Stimulated activated CD4-positive, alpha-beta T cell treated with anti-CD3 and anti-CD28 coated beads, Interleukin-4, amount 100 ng/mL, for 4 hours (primary cell): ENCODE measurements around the gene FTL.

Source experiments
- DNase-seq, 2 experiments: peaks; one replicate each; pipeline ENCODE4 v3.0.0-alpha.2; 2020

Gene FTL

DNA sequence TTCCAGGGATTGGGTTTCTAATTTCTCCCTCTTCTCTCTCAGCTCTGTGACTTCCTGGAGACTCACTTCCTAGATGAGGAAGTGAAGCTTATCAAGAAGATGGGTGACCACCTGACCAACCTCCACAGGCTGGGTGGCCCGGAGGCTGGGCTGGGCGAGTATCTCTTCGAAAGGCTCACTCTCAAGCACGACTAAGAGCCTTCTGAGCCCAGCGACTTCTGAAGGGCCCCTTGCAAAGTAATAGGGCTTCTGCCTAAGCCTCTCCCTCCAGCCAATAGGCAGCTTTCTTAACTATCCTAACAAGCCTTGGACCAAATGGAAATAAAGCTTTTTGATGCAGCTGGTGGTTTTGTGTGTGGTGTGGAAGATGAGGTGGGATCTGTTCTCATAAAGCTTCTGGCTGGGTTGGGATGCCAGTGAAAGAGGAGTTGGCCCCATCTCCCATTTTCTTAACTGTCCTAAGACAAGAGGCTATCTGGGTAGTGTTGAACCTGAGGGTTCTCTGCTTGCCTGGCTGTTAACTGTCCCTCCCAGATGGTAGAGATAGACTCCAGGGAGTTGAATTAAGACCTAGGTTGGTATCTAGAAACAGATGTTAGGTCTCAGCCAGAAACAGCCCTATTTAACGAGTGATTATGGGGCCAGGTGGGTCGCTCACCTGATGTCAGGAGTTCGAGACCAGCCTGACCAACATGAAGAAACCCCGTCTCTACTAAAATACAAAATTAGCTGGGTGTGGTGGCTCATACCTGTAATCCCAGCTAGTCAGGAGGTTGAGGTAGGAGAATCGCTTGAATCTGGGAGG is 1.6 kb downstream of the FTL start:
- no peak for DNase-seq

DNA sequence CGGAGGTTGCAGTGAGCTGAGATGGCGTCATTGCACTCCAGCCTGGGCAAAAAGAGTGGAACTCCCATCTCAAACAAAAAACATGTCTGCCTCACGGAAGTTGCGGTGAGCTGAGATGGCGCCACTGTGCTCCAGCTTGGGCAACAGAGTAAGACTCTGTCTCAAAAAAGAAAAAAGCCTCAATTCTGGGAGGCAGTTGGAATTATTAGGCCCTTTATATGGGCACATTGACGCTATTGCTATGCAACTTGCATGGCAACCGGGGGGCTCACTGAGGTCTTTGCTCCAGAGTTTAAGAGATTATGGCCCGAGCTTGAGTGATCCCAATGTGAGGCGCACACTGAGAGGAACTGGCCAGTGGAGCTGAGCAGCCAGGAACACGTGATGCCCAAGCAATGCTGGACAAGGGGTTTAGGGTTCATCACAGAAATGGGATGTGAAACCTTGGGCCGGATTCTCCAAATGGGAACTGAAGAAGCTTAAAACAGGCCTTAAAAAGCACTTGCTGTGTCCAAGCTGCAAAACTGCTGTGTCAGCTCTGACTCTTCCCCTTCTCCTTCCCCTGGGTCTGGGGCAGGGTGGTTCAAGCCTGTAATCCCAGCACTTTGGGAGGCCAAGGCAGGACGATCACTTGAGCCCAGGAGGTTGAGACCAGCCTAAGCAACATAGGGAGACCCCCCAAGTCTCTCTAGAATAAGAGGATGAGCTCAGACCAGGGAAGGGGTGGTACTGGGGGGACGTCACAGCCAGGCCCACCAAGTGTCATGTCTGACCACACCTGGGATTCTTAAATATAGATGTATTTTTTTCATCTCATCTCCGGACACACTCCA is 2.5 kb downstream of the FTL start:
- DNase-seq: no peak

DNA sequence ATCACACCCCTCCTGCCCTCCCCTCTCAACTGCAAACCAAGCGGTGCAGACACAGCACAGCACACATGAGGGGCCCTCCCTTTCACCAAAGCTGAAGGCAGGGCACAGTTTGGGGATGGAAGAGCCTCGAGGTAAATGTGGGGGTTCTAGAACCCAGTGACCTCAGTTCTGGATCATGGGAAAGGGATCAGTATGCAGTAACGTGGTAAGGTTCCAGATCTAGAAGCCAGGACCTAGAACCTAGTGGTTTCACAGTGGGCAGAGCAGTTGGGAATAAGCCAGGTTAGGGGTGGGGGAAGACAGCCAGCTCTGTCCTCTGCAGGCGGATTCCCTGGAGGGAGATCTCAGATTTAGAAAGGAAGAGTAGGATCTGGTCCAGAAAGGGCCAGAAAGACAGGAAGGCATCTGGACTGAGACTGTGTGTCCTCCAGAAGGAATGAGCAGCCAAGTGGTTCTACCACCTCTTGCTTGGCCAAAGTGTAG is 3.1 kb downstream of the FTL start:
- DNase-seq: no peak

DNA sequence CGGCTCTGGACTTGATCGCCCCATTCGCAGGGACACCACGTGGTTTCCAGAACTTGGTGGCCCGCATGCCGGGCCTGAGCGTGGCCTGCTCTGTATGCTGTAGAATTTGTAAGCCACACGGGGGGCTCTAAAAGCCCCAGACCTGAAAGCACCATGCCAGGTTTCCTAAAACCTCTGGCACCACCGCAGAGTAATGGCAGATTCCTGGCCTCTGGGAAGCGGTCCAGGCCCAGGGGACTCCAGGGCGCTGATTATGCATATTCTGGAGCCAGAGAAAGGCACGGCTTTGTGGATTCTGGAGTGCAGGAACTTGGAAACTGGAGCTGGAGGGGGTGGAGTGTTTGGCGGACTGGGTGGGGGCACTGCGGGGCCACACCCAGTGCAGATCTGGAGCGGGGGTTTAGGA is 3.7 kb downstream of the FTL start:
- no peak for DNase-seq

DNA sequence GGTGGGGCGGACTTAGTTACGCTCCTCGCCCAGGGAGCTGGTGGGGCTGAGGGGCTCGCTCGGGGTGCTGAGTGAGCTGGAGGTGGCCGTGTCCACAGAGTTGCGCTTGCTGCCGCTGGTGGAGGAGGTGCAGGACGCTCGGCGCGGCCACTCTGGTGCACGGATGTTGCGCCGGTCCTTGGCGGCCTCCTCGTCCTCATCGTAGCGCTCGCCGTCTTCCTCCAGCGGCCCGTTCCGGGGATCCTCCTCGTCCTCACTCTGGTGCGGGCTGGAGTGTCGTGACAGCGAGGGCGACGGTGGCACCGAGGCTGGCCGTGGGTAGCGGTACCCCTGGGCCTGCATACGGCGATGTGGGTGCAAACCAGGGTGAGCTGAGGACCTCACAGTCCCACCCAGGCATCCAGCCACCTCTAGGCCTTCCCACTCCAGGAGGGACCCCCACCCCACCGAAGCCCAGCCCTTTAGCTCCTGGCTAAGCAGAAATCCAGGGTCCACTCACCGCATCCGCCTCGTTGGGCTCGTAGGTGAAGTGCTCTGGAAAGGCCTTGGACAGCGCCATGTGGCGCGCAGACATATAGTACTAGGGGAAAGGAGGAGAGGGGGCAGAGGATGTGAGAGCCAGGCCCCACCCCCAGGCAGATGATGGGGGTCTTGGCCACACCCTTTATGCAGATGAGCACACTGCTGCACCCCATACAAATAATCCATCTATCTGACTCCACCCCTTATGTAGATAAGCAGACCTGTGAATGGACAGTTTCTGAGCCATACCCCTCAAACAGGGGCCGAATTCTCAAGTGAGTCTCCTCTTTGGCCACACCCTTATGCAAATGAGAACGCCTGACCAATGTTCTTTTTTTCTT is 4.4 kb downstream of the FTL start:
- no peak for DNase-seq

DNA sequence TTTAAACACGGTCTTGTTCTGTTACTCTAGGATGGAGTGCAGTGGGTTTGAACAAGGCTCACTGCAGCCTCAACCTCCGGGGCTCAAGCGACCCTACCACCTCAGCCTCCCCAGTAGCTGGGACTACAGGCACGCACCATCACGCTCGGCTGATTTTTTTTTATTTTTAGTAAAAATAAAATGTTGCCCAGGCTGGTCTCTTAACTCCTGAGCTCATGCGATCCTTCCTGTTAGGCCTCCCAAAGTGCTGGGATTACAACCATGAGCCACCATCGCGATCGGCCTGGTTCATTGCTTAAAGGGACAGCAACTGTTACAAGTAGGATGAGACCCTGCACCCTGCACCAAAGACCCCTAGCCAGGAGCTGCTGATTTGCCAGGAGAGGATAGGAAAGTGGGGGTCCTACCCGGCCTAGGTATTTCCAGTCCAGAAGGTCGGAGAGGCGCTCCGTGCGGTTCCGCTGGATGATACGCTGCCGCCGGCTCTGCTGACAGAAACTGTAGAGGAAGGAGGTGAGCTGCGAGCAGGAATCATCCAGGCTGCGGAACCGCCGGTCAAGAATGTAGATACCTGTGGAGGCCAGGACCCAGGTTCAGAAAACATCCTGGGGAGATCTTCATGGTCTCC is 5.1 kb downstream of the FTL start:
- no peak for DNase-seq

DNA sequence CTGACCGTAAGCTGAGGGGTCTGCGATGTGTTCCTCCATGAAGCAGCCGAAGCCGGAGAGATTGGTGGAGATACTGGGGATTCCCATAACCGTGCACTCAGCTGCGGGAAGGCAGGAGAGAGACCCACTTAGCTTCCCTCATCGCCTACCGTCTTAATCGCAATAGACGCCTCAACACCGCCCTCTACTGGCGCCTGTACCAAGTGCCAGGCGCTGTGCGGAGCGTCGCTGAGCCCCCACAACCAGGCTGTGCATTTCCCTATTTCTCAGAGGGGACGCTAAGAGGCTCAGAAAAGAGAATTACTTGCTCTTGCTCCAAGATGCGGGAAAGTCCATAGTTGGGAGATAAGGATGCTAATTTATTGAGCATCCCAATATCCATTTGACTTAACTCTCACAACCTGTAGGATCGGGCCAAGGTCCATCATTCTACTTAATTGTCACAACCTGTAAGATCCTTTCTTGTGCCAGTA is 5.8 kb downstream of the FTL start:
- peak; percentile 70 to 85 for DNase-seq

DNA sequence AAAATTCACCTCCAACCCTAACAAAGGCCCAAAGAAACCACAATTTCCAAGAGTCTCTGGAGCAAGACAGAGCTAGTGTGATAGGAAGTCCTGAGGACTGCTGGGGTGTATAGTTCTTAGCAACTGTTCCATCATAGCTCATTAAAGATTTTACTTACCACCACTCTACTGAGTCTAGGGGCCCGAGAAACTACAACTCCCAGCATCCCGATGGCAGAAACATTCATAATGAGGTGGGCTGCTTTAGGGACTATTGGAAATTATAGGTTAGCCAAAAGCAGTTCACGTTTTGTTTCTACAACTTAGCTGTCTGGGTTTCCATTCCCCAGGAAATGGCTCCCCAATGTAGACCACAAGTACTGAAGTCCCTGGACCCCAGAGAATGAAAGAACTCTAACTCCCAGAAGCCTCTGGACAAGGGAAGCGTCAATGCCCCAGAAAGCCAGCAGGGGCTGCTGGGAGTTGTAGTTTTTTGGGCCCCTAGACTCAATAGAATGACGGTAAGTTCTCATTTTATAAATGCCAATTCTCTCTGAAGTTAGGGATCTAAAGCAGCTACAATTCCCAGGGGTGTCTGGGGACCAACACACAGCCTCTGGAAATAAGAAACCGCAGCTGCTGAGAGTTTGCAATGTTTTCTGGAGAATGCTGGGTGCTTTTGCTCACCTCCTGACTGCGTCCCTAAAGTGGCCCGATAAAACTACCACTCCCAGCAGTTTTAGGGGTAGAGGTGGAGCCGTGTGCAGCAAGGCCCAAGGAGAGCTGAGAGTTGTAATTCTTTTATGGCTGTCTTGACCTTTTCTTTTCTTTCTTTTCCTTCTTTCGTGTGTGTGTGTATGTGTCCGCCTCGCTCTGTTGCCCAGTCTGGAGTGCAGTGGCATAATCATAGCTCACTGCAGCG is 11.1 kb downstream of the FTL start:
- DNase-seq: no peak

DNA sequence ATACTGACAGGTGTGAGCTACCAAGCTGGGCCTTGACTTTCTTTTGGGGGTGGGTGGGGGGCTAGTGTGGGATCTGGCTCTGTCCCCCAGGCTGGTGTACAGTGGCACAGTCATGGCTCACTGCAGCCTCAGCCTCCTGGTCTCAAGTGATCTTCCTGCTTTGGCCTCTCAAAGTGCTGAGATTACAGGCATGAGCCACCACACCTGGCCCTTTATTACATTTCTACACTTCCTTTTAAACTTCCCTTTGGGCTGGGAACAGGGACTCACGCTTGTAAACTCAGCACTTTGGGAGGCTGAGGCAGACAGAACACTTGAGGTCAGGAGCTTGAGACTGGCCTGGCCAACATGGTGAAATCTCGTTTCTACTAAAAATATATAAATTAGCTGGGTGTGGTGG is 12.0 kb downstream of the FTL start:
- no peak for DNase-seq

DNA sequence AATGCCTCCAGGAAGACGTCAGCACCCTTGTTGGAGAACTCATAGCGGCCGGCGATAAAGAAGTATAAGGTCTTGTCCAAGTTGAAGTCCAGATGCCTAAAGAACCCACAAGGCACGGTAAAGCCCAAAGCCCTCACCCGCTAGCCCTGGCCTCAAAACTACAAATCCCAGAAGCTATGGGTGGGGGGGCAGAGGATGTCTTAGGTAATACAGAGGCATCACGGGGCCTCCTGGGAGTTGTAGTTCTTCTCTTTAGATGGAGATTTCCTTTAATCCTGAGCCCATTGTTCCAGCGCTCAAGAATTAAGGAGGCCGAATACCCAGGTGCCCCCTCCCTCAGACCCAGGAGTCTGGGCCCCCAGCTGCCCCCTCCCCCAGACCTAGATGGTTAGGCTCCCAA is 17.2 kb downstream of the FTL start:
- no peak for DNase-seq

DNA sequence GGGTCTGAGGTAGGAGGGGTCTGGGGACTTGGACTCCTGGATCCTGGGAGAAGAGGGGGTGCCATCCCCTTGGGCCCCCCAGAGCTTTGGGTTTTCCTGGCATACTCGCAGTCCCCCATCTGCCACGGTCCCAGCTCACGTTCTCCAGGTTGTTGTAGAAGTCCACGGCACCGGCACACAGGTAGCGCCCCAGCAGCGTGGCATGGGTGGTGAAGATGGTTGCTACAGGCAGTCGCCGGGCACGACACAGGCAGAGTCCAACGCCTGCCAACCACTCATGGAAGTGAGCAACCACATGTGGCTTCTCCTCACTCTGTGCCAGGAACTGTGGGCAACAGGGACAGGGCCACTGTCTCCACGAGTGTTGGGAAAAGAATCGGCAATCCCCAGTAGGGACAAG is 20.6 kb downstream of the FTL start:
- DNase-seq: no peak

DNA sequence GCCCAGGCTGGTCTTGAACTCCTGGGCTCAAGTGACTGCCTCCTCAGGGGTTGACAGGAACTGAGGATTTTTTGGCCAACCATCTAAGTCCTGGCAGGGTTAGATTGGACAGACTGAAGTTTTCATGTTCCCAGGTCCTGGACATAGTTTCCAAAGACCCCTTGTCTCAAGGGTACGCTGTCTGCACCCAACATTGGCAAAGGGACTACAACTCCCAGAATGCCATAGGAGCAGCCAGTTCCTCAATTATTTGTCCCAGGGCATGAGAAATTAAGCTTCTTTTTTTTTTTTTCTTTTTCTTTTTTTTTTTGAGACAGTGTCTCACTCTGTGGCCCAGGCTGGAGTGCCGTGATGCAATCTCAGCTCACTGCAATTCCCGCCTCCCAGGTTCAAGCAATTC is 21.1 kb downstream of the FTL start:
- no peak for DNase-seq

DNA sequence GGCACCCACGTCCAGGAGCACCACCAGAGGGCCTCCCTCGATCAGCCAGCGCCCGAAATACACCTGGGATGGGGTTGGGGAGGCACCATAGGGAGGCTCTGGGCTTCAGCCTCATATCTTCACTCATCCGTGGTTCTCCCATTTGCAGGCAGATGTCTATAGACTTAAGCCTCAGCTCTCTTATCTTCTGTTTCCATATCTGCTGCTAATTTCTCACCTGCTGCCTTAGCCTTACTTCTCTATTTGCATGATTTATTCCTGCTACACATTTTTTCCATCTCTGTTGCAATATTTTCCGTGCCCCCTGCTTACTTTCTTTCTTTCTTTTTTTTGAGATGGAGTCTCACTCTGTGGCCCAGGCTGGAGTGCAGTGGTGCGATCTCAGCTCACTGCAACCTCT is 22.2 kb downstream of the FTL start:
- no peak for DNase-seq

DNA sequence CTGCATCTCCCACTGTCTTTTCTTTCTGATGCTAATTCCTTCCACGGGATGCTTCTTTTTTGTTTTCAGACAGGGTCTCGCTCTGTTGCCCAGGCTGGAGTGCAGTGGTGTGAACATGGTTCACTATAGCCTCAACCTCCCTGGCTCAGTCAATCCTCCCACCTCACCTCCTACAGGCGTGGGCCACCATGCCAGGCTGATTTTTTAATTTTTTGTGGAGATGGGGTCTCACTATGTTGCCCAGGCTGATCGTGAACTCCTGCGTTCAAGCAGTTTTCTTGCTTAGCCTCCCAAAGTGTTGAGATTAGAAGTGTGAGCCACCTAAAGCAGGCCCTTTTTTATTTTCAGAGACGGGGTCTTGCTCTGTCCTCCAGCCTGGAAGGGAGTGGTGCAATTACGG is 23.2 kb downstream of the FTL start:
- no peak for DNase-seq

DNA sequence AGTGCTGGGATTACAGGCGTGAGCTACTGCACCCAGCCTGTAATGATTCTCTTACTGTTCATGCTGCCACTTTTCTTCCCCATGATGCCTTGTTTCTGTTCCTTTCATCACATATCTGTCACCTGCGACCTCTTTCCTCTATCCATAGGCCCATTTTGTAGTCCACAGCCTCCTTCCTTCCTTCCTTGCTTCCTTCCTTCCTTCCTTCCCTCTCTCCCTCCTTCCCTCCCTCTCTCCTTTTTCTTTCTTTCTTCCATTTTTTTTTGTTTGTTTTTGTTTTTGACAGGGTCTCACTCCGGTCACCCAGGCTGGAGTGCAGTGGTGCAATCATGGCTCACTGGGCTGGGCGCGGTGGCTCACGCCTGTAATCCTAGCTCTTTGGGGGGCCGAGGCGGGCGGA is 23.8 kb downstream of the FTL start:
- DNase-seq: no peak

DNA sequence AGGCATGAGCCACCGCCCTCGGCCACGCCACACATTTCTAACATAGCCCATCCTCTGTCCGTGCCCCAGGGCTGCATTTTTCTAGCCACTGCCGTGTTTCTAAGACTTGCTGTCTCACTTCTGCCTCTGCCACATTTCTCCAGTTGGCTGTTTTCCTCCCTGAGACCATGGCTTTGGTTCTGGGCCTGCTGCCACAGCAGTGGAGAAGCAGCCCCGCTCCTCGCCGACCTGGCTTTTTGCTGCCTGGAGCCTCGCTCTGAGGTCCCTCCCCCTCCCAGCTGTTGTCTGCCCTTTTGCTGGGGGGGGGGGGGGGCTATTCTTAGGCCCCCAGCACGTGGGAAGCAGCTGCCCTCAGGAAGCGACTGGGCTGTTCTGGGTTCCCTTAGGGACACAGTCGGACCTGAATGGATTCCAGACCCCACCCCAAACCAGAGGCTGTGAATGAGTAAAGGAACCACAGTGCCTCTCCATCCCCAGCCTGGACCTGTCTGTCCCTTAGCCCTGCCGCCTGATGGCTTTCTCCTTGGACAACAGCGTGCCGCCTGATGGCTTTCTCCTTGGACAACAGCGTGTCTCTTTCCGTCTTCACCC is 24.7 kb downstream of the FTL start:
- no peak for DNase-seq

DNA sequence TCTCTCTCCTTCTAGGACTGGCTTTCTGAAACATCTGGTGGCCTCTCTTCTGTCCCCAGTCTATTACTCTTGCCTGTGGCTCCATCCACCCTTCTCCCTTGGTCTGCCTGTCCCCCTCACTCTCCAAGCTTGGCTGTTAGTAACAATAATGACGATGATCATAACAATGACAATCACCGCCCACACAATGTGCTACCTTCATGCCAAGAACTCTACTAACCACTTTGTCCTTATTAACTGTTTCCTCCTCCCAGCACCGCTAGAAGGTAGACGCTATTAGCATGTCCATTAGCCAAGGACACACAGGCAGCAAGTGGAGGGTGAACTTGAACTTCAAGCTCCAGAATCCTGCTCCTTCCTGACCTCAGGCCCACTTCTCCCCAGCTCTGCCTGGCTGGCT is 25.3 kb downstream of the FTL start:
- no peak for DNase-seq

DNA sequence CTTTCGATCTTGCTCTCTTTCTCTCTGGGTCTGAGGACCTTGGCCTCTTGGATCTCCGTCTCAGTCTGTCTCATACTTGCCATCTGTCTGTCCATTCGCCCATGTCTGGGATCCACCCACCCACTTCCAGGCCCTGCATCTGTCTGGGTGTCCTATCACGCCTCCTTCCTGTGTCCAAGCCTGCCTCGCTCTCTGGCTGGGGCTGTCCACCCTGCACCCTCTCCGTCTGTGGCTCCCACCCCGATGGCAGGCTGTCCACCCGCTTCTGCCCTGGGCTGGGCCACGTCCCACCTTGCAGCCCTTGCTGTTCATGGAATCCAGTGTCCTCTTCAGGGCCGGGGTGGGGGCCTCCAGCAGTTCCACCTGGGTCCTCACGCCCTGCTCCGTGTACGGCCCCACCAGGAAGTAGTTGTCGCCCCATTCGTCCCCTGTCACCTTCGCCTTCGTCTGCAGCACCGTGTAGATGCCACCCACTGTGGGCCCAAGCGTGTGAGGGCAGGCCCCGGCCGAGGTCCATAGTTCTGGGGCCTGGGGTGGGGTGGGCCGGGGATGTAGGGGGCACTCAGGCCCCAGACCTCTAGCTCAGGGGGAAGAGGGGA is 26.0 kb downstream of the FTL start:
- no peak for DNase-seq

DNA sequence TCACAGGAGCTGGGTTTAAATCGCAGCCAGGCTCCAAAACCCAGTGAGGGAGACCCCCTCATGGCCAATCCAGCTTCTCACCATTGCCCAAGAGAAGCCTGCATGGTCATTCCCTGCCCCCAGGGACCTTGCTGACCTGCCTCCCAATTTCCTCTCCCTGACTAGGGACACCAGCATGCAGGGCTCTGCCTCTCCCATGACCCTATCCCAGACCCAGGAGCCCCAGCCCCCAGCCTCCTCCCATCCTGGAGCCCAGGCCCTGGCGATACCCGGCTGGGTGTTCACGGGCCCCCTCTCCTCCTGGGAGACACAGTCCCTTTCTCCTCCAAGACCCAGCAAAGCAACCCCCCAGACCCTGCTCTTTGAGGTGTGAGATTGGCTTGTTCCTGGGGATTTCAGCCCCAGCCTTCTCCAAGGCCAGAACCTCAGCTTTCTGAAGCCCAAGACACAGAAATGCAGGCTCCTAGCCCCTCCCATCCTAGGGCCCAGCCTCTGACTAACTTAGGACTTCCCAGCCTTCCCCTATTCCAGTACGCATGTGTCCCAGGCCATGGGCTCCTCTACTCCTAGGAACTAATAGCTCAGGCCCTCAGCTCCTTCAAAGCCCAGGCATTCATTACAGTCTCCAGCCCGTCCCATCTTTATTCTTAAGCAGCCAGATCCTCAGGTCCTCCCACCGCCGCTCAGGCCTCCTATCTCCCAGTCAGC is 26.9 kb downstream of the FTL start:
- no peak for DNase-seq

DNA sequence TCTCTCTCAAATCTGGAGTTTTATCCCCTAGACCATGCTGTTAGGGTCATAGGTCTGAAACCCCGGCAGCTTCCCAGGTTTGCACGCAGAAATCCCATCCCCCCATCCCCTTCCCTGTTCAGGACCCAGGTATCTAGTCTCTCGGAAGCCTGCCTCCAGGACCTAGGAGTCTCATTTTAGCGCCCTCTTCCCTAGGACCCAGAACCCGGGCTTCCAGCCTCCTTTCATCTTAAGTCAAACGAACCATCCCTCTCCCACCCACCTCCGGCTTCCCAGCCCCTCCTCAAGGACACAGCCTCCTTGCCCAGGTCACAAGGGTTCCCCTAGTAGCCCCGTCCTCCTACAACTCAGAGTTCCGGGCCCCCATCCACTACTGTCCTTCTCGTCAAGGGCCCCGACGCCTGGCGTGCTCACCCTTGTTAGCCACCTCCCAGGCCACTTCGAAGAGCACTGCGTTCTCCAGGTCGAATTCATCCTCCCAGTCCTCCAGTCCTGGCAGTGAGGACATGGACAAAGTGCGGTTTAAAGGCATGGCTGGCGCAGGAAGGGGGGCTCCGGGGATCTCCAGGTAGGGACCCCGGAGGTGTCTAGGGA is 27.6 kb downstream of the FTL start:
- no peak for DNase-seq
